Ecto neural progenitor cell (in vitro differentiated cells): ENCODE data around the gene DOCK3.
"Not testable (repeated sequence)": the region's sequence is repeated elsewhere in the genome, so short reads cannot be mapped to it uniquely, and the experiment has no call there.

Experiments
- DNase-seq: peaks from one replicate; pipeline ENCODE4 v3.0.0-alpha.2; 2018; ENCODE audit warnings: low spot score

DOCK3 gene

DNA sequence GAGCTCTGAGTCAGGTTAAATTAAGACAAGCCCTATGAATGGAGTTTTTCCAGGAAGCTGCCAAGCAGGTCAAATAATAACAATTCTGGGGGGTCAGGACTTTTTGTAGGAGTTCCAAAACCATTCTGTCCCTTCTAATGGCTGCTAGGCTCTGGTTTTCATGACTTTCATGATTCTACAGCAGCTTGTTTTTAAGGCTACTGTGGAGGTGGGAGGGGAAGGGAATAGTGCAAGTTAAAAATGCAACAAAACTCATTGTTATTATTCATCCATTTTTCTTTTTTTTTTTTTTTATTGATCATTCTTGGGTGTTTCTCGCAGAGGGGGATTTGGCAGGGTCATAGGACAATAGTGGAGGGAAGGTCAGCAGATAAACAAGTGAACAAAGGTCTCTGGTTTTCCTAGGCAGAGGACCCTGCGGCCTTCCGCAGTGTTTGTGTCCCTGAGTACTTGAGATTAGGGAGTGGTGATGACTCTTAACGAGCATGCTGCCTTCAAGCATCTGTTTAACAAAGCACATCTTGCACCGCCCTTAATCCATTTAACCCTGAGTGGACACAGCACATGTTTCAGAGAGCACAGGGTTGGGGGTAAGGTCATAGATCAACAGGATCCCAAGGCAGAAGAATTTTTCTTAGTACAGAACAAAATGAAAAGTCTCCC lies 633.3 kb downstream of the DOCK3 start:
- not testable (repeated sequence) for DNase-seq

- no peak for DNase-seq
Measured at GRCh38 chr3:51311055-51311454, 636.3 kb downstream of the DOCK3 start.

GRCh38 chr3:51328206-51328605 lies 653.5 kb downstream of the DOCK3 start:
- no peak for DNase-seq

DNA sequence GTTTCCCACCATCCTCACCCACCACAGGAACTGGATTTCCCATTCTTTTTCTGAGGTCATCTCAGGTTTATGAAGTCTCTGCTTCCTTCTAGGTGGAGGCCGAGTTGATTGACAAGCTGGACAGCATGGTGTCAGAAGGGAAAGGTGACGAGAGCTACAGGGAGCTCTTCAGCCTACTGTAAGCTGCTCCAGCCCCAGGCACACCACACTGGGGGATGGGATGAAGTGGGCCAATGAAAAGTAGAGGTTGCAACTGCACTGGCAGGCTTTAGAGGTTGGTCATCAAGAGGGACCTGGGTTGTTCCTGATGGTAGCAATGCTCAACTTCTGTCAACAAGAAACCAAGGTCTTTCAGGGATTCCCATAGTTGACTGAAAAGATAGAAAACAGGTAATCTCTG lies 655.3 kb downstream of the DOCK3 start:
- DNase-seq, result no peak

- no peak for DNase-seq
Measured at GRCh38 chr3:51332156-51332555, 657.4 kb downstream of the DOCK3 start.

GRCh38 chr3:51333021-51333420 lies 658.3 kb downstream of the DOCK3 start:
- DNase-seq, result peak; percentile 5

- DNase-seq, result peak; percentile 12
Measured at GRCh38 chr3:51336261-51336660, 661.5 kb downstream of the DOCK3 start.

DNA sequence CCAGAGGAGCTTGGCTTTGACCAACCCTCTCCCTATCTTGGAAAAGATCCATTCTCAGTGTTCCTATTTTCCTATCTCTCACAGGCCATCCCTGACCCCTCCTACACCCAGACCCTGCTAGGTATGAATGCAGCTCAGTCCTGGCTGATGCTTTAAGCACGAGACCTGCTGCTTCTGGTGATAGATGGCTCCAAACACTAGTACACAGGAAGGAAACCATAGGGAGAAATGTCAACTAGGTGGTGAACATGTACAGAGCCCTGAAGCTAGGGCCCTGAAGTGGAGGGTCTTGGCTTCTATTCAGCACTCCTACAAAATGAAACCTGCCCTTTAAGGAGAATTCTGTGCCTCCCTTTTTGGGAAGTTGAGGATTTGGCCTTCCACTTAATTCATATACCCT lies 662.9 kb downstream of the DOCK3 start:
- DNase-seq, result no peak

DNA sequence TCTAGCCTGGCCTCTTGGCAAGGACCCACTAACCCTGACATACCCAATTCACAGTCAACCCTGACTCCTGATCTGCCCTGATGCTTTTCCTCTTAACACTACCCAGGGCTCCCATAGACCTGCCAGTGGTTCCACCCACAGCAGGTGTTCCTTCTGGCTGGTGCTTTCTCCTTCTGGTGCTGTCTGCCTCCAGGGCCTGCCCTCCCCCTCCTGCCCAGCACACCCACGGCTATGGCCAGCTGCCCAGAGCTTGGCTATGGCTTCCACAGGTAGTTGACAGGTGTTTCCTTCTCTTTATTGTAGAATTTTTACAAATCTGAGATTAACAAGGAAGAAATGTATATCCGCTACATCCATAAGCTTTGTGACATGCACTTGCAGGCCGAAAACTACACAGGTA lies 663.9 kb downstream of the DOCK3 start:
- DNase-seq, result peak; percentile 17

GRCh38 chr3:51340013-51340829 lies 665.5 kb downstream of the DOCK3 start:
- peak; percentile 34 for DNase-seq

DNA sequence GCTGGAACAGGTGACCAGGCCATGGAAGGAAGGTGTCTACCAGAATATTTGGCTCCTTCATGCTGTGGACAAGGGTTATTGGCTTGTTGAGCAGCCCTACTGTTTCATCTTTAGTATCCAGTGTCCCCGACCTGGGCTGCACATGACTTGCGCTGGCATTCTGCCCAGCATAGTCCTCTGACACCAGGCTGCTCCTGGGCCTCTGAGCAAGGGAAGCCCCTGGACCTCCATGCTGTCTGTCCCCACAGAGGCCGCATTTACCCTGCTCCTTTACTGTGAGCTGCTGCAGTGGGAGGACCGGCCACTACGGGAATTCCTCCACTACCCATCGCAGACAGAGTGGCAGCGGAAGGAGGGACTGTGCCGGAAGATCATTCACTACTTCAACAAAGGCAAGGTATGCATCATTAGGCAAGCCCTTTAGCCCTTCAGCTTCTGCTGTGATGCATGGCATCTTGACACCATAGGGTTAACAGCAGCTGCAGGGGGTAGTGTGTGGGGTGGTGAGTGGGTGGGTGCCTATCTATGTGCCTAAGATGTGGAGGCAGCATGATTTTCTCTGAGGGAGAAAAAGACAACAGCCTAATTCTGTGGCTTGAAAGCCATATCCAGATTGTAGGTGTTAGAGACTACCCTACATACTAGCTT lies 666.4 kb downstream of the DOCK3 start:
- peak; percentile 24 for DNase-seq

DNA sequence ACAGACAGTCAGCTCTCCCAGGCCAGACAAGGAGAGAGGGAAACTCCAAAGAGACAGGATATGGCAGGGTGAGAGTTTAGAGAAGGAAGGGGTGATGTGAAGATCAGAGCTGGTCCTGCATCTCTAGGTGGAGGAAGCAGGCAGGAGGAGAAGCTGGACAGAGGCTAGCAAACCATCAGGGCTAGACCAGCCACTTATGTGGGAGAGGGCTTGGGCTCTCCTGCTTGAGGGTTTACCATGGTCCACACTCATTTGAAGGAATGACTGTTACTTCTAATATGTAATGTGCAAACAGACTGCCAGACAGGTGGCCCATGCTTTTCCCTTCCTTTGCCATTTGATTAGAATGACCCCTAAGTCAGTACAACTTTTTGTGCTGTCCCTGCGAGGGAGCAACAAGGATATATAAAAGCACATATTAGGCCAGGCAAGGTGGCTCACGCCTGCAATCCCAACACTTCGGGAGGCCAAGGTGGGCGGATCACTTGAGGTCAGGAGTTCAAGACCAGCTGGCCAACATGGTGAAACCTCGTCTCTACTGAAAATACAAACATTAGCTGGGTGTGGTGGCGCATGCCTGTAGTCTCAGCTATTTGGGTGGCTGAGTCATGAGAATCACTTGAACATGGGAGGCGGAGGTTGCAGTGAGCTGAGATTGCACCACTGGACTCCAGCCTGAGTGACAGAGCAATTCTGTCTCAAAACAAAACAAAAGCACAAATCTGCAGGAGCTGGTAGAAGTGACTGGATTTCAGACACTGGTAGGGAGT lies 669.4 kb downstream of the DOCK3 start:
- DNase-seq, result no peak

- DNase-seq, result no peak
Measured at GRCh38 chr3:51350751-51351150, 676.0 kb downstream of the DOCK3 start.

GRCh38 chr3:51353131-51353530 lies 678.4 kb downstream of the DOCK3 start:
- no peak for DNase-seq

DNA sequence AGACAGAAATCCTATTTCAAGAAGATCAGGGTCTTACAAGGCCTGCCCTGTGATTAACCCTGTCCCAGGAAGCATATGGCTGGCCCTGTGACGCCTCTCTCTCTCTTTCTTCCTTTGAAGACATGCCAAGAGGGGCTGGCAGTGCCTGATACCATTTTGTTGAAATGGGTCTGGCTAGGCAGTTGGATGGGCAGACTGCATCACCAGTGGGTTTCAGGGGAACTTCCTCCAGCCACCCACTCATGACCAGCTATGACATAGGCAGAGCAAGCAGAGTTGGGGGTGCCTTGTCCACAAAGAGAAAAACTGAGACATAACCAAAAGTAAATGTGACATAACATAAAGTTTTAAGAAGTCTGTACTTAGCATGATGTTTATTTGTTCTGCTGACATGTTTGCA lies 679.0 kb downstream of the DOCK3 start:
- no peak for DNase-seq

- no peak for DNase-seq
Measured at GRCh38 chr3:51354172-51354571, 679.4 kb downstream of the DOCK3 start.

- DNase-seq, result no peak
Measured at GRCh38 chr3:51354731-51355615, 680.2 kb downstream of the DOCK3 start.

- no peak for DNase-seq
Measured at GRCh38 chr3:51355891-51356578, 681.3 kb downstream of the DOCK3 start.

GRCh38 chr3:51357856-51358255 lies 683.1 kb downstream of the DOCK3 start:
- DNase-seq, result no peak

- no peak for DNase-seq
Measured at GRCh38 chr3:51358981-51359380, 684.3 kb downstream of the DOCK3 start.

- DNase-seq, result no peak
Measured at GRCh38 chr3:51360806-51361205, 686.1 kb downstream of the DOCK3 start.
